ENCODE results near the gene WIPF2.

WIPF2 gene

GRCh38 chr17:40329839-40330794 lies 111.0 kb downstream of the WIPF2 start:
- Histone ChIP-seq H3K9me3 (ENCODE audit: control insufficient read depth, low read length) (no peaks in the 10 kb centered on the region), H3K36me3 (ENCODE audit: control insufficient read depth, insufficient read depth, low read length) (peaks cover 8% of the 10 kb centered on the region), H3K27ac (ENCODE audit: low read depth, low read length, severe bottlenecking) (no peak overlapping the region), H3K4me3 (ENCODE audit: extremely low read depth, insufficient read depth, low read length, poor library complexity, severe bottlenecking) (no peak overlapping the region), H3K4me1 (ENCODE audit: control insufficient read depth, insufficient read depth, low read length, poor library complexity, severe bottlenecking) (peaks cover 7% of the 10 kb centered on the region)
- 82 to 92% methylated on average over 5 to 7 of the region's 11 CpGs for WGBS, 2 experiments (ENCODE audit: insufficient coverage in 2 of 2)

- no peak overlapping the region for H3K27ac ChIP-seq (ENCODE audit: low read depth, low read length, severe bottlenecking)
- H3K4me1 ChIP-seq (ENCODE audit: control insufficient read depth, insufficient read depth, low read length, poor library complexity, severe bottlenecking): peaks cover 8% of the 10 kb centered on the region
- no peak overlapping the region for H3K4me3 ChIP-seq (ENCODE audit: extremely low read depth, insufficient read depth, low read length, poor library complexity, severe bottlenecking)
- no peaks in the 10 kb centered on the region for H3K9me3 ChIP-seq (ENCODE audit: control insufficient read depth, low read length)
- peaks cover 8% of the 10 kb centered on the region for H3K36me3 ChIP-seq (ENCODE audit: control insufficient read depth, insufficient read depth, low read length)
- WGBS, 2 experiments (ENCODE audit: insufficient coverage in 2 of 2): 91 to 100% methylated on average over 6 to 8 of the region's 10 CpGs
These were observed 111.9 kb downstream of the WIPF2 start for GRCh38 chr17:40330850-40331470.

GRCh38 chr17:40331743-40332641 lies 112.9 kb downstream of the WIPF2 start:
- no peak overlapping the region for H3K4me3 ChIP-seq (ENCODE audit: extremely low read depth, insufficient read depth, low read length, poor library complexity, severe bottlenecking)
- H3K27ac ChIP-seq (ENCODE audit: low read depth, low read length, severe bottlenecking): no peak overlapping the region
- 91 to 95% methylated on average over 16 to 18 of the region's 22 CpGs for WGBS, 2 experiments (ENCODE audit: insufficient coverage in 2 of 2)
- H3K4me1 ChIP-seq (ENCODE audit: control insufficient read depth, insufficient read depth, low read length, poor library complexity, severe bottlenecking): peaks cover 8% of the 10 kb centered on the region
- H3K36me3 ChIP-seq (ENCODE audit: control insufficient read depth, insufficient read depth, low read length): peaks cover 8% of the 10 kb centered on the region
- H3K9me3 ChIP-seq (ENCODE audit: control insufficient read depth, low read length): no peaks in the 10 kb centered on the region
